GM18519 (cell line): ENCODE measurements around the gene SLC9B2.

Experiments used
- ATAC-seq: cut with Tn5 transposase; IDR thresholded peaks from one replicate; pipeline ENCODE4 v1.9.1; 2021; ENCODE audit warnings: mild to moderate bottlenecking, moderate library complexity; ENCODE audit not compliant: unreplicated experiment, low FRiP score

The SLC9B2 gene, protein sequence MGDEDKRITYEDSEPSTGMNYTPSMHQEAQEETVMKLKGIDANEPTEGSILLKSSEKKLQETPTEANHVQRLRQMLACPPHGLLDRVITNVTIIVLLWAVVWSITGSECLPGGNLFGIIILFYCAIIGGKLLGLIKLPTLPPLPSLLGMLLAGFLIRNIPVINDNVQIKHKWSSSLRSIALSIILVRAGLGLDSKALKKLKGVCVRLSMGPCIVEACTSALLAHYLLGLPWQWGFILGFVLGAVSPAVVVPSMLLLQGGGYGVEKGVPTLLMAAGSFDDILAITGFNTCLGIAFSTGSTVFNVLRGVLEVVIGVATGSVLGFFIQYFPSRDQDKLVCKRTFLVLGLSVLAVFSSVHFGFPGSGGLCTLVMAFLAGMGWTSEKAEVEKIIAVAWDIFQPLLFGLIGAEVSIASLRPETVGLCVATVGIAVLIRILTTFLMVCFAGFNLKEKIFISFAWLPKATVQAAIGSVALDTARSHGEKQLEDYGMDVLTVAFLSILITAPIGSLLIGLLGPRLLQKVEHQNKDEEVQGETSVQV

GRCh38 chr4:103076747-103077347, at the start of gene SLC9B2:
Gene SLC9B2, minus strand, starts transcription at chr4:103076761. Its CDS starts 9,211 bp downstream, at chr4:103067550.
- ATAC-seq = peak; percentile 25

GRCh38 chr4:103126126-103126525, 49.6 kb upstream of the SLC9B2 start:
- ATAC-seq = no peak

- no peak for ATAC-seq
These were observed 46.6 kb upstream of the SLC9B2 start for GRCh38 chr4:103123114-103123513.

- ATAC-seq = no peak
These were observed 41.6 kb upstream of the SLC9B2 start for GRCh38 chr4:103118166-103118565.

DNA sequence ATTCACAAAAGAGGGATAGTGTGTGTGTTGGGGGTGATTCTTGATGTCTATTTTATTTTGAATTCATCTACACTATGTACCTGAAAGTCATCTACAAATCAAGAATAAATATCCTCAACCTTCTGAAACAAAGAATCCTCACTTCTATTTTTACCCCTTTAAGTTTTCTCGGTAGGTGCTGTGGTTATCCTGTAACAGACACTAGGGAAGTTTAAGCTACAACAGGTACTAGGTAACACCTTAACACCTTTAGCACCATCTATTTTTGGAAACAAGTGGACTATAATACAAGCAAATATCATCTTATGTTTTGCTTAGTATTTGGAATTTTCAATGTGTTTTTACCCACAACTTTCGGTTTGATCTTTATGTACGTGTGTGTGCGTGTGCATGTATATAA, 35.0 kb upstream of the SLC9B2 start:
- no peak for ATAC-seq

DNA sequence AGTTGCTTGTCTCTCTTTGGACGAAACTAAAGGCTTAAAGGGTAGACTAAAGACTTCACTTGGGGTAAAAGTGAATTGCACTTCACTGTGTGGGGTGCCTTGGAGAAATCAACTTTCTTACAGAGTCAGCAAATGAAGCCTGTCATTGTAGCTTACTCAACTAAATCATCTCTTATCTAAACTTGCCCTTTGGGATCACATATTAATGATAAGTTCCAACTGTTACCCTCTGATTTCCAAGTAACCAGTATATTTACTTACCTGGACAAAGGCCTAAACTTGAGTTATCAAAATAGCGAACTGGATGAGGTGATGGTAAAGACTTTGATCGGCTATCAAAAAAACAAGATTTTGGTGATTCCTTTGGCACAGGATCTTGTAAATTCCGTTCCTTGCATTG, 32.0 kb upstream of the SLC9B2 start:
- no peak for ATAC-seq

- ATAC-seq = no peak
These were observed 29.2 kb upstream of the SLC9B2 start for GRCh38 chr4:103105558-103106356.

DNA sequence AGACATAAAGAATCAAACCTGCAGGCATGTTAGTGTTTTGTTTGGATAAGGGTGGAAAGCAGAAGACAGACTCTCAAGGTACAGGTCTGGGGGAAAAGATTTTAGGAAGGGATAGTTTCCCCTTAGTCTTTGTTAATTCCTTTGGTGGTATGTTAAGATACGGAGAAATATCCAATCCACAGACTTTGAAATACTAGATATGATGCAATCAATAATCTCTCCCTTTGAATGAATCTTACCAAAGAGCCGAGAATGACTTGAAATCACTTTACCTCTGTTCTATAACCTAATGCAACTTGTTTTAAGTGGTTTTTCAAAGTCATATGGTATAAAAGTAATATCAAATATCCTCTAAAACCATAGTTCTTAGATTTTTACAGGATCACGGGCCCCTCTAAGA, 28.3 kb upstream of the SLC9B2 start:
- no peak for ATAC-seq

GRCh38 chr4:103100691-103101090, 24.1 kb upstream of the SLC9B2 start:
- no peak for ATAC-seq

DNA sequence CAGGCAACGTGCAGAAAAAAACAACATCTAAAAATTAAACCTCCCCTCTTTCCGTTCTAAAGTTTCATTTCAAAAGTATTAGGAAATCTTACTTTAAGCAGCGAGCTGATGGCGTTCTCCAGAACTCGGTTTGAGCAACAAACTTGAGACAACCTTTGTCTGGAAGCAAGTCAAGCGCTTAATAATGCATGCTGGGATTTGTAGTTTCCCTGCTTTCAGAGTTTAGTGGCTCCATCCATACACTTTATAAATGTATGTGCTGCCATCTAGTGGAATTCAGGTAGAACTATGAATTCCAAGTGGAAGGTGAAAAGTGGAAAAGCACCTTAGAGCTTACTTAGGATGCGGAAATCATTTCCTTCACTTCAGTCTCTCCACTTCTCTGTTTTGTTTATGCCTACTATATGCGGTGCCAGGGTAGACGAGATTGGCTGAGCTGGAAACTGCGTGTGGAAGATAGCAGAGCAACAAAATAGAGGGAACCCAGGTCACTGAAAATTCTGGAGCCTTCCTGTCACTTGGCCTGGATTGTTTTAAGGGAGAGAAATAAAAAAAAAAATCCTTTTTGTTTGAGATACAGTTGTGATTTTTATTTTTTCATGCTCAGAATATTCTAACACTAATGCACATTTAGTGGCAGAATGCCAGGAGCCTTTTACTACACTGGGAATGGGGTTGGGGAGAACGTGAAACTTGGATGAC, 23.3 kb upstream of the SLC9B2 start, which contains the start of gene BDH2:
TSS of gene BDH2 (minus strand) at position 144 of the 702 bp plus-strand sequence. CDS start 3,580 bp downstream, outside the sequence.
- ATAC-seq = peak; percentile 97

- ATAC-seq = no peak
These were observed 22.3 kb upstream of the SLC9B2 start for GRCh38 chr4:103098756-103099440.

DNA sequence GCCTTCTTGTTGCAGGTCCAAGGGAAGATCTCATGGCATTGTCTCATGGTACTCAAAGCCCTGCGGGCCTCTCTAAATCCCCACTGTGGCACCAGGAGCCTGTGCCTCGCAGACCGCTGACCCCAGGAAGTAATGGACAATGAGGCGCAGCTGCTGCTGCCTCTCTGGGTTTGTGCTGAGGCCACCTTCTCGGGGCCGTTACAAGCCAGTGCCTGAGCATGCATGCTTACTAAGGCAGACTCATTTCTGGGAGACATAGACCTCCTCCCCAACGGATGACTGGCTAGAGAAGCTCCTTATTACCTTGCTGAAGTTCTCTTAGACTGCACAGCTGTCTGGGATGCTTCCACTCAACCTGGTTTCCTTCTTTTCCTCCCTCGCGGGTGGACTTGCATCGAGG, 21.8 kb upstream of the SLC9B2 start:
- ATAC-seq = no peak

DNA sequence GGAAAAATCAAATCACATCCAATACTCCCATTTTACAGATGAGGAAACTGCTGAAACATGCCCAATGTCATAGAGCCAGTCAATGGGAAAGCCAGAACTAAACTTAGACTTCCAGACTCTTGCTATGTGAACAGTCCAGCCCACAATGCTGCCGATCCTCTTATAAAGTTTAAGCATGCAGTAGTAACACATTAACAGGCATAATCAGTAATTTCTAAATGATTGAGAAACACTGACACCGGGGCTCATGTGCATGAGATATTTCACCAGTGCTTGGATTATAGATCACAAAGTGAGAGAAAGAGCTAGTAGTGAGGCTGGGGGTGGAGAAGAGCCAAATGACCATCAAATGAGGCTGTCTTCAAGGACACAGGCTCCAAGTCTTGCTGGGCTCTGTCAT, 20.6 kb upstream of the SLC9B2 start:
- no peak for ATAC-seq

GRCh38 chr4:103095080-103095479, 18.5 kb upstream of the SLC9B2 start:
- ATAC-seq = no peak

DNA sequence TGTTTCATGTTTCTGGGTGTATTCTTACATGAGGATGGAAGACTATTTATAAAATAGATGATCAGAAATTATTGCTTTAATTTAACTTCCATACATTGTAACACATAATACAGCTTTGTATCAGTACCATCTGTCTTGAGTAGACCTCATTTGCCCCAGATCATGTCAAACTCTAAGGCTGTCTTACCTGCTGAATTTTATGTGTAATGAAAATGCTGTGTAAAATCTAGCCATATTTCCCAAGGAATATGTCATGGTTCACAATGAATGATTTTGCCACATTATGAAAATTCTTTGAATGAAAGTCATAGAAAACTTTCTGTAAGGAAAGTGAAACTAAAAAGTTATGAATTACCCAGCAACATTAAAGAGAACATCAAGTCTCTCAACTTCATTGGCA, 15.7 kb upstream of the SLC9B2 start:
- ATAC-seq = no peak

DNA sequence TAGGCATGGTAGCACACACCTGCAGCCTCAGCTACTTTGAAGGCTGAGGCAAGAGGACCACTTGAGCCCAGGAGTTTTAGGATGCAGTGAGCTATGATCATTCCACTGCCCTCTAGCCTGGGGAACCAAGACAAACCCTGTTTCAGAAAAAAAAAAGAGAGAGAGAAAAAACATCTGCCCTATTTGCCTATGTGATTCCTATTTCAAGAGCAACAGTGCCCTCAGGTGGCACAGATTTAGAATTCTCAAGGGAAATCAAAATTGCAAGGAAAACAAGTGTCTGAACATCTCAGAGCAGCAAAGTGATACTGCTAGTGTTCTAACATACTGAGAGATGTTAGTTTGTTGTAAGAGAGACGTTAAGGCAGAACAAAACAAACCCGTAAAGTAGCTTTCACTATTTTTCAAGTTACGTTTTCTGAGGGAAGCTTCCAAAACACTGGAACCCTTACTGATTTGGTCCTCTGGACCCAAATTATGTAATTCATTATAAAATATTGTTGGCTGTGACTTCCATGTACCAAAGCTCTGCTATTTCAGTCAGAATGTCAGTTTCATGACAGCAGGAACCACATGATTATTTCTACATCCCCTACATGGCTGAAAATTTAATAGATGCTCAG, 15.2 kb upstream of the SLC9B2 start:
- ATAC-seq = peak; percentile 67

GRCh38 chr4:103089481-103089880, 12.9 kb upstream of the SLC9B2 start:
- no peak for ATAC-seq

DNA sequence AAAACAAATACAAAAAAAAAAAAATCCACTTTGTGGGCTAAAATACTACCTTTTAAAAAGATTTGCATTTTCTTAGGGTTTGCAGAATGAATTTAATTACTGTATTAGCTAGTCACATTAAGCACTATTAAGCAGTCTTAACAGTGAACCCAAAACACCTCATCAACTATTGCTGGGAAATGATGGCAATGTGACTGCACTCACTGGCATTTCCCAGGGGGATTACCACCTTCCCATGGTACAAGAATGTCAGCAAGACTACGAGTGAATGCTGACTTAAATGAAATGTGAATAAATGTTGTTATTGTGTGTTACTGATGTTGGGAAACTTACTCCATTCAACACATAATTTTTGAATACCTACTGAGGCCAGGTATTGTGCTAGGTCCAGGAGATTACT, 10.0 kb upstream of the SLC9B2 start:
- no peak for ATAC-seq

DNA sequence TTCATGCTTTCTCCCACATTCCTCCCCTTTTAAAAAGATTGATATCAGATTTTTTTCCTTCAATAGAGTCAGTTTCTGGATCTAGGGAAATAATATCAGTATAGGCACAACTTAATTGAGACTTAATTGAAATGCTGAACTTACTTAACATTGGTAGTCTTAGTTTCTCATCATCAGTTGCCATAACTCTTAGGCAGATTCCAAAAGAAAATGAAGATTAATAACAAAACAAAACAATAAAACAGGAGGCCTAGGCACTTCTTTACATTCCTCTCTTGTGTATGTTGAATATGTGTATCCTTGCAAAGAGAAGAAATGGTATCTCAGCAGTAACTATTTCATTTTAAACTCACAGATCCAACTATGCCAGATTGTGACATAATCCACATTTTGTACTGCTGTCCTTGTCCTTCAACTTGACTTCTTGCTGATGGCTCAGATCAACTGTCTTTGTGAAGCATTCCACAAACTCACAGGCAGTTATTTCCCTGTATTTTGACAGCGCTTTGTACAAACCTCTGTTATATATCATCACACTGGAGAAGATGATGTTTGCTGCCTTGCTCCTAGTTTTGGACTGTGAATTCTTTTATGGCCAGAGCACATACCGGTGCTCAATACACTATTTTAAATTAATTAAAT, 9.1 kb upstream of the SLC9B2 start:
- ATAC-seq = no peak
